ENCODE measurements around the gene MED22.
A peak's percentile ranks its signal among the peaks of the same experiment; 100 is the strongest.

MED22 gene

GRCh38 chr9:133375724-133376654, 28.1 kb upstream of the MED22 start, which contains the start of the genes STKLD1 and SURF4:
Gene STKLD1 (plus strand): TSS chr9:133376366. CDS start chr9:133376474, 108 bp downstream.
Gene SURF4 (minus strand): TSS chr9:133376060. CDS start chr9:133375969, 91 bp downstream.
- peak; percentile 98 for DNase-seq

DNA sequence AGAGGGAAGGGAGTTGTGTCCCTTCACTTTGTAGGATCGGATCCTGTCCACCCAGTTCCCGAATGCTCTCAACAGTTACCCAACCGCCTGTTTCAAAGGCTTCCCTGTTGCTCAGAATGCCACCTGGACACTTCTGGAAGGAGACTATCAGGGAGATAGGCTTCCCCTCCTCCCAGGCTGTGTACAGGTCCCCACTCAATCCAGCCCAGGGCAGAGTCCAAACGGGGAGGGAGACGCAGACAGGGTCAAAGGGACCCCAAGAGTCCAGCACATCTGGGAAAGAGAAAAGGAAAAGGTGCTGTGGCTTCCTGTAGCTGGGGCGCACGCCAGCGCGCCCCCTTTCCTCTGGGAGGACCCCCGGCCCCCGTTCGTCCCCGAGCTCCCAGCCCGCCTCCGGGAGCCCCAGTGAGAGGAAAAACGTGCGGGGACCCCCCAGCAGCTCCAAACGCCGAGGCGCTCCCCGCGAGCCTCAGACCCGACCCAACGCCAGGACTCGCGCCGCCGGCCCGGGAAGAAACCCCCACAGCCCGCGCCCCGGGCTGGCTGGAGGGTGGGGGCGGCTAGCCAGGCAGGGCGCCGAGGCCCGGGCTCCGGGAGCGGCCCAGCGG, 27.3 kb upstream of the MED22 start:
- DNase-seq, result peak; percentile 41

GRCh38 chr9:133374612-133375115, 26.7 kb upstream of the MED22 start:
- DNase-seq, result peak; percentile 72

- no peak for DNase-seq
Observed at GRCh38 chr9:133372144-133372543, 24.2 kb upstream of the MED22 start.

- DNase-seq, result peak; percentile 89
Observed at GRCh38 chr9:133371261-133371711, 23.4 kb upstream of the MED22 start.

- DNase-seq, result peak; percentile 72
Observed at GRCh38 chr9:133370685-133371084, 22.8 kb upstream of the MED22 start.

DNA sequence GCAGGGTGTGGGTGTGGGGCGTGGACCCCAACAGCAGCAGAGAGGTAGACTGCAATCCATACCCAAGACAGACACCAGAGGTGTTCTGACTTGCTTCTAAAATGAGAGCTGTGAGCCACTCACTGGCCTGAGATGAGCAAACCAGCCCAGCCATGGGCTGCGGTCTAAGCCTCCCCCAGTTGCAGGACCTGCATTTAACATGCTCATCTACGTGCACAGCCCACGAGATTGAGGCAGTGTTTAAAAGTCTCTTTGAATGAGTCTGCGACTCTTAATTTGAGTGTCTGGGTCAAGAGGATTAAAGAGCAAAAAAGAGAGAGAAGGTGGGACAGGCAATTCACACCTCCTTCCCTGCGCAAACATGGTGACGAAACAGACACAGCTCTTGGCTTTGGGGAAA, 22.0 kb upstream of the MED22 start:
- DNase-seq, result peak; percentile 63

DNA sequence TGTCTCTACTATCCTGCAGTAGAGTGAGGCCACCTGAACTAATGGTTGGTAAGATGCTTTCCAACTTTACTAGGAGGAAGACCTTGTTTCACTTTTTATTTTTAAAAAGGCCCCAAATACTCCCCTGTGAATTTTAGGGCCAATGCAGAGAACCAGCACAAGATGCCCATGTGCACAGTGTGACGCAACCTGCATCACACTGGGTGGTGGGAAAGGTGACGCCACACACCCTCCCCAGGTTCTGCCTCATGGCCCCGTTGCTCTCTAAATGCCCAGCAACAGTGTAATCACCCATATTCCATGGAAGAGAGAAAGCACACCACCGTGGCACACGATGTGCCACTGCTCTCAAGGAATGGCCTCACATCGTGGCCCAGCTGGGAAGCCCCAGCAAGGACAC, 21.5 kb upstream of the MED22 start:
- DNase-seq, result no peak

DNA sequence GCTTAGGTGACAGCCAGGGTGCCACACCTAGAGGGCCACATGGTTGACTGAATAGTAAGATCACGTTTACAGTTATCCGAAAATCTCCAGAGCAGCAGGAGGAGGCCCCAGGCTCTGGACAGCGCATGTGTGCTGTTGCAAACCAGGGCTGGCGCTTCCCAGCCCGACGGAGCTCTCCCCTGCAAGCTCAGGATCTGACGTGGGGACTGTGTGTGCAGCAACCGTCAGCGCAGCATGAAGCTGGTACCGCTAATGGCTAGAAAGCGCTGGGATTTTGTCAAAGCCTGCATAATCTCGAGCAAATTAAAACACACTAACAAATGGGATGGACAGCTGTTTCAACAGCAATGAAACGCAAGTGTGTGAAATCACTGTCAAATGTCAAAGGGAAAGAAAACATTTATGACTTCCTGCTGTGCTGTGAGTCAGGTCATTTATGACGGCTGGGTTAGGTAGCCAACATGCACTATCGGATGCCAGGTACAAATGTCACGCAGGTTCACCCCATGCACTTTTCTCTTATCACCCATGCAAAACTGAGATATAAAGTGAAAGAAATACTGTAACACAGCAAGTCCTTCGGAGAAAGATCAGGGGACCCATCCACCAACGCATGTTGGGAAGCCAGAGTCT, 20.4 kb upstream of the MED22 start:
- DNase-seq, result no peak

DNA sequence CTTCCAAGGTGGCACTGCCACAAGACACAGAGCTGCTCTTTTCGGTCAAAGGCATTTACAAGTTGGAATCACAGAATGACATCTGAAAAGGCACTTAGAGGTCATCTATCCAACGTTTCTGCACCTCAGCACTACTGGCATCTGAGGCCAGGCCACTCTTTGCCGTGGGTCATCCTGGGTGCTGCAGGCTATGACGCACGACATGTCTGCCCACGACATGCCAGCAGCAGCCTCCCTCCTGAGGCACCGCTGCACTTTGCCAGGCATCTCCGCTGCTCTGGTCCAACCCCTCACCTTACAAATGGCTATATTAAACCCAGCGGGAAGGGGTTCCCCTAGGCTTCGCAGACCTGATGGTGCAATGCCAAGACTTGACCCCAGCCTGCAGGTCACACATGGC, 19.8 kb upstream of the MED22 start:
- DNase-seq, result no peak

- no peak for DNase-seq
Observed at GRCh38 chr9:133367221-133367620, 19.3 kb upstream of the MED22 start.

DNA sequence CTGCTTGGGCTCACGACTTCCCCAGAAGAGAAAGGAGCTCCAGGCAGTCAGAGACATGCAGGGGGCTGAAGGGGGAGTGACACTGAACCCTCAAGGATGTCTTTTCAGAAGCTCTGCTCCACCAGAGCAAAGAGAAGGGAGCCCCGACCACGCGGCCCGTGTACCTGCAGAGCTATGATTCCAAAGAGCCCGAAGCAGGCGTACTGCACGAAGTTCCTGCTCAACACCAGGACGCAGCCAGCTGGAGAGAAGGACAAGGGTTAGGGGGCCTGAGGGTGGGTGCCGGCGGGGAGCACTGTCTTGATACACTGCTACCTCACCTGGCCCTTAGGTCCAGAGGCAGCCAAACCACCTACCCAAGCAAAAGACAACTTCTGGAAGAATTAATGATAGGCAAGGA, 18.5 kb upstream of the MED22 start:
- no peak for DNase-seq

GRCh38 chr9:133362359-133363044, 14.6 kb upstream of the MED22 start:
- DNase-seq, result no peak

- DNase-seq, result no peak
Observed at GRCh38 chr9:133361507-133362092, 13.7 kb upstream of the MED22 start.

DNA sequence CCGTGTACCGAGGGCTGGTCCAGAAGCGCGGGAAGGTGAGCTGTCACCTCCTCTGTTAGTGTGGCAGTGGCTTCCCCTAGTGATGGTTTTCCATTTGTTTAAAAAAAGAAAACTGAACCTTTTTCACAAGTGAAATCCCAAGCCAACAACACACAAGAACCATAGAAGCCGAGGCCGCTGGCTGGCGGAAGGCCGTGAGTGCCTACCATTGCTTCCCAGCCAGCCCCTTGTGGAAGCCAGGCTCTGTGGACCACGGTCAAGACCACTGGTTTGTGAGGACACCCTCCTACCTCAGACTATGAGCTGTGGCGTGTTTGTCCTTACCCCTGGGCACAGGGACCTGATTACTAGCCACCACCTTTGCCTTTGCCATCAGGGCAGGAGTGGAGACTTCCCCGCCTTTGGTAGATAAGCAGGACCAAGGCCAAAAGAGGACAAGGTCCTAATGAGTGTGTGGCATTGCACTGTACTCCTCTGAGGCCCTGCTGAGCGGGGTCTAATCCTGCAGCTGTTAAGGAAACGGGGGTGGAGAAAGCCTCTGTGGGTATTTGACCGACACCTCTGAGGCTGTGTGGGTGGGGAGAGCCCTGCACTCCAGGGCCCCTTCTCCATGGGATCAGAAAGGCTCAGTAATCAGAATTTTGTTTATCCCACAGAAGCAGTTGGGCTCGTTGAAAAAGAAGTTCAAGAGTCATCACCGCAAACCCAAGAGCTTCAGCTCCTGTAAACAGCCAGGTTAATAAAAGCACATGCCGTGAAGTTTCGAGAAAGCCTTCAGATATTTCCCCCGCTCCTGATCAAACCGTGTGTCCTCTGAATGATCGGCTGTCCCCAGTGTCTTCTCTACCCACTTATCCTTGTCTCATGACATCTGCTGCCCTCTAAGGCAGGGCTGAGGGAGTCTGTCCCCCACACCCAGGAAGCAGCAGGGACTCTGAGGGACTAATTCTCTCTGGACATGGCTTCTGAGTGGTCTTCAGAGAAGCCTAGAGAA, 12.8 kb upstream of the MED22 start:
- DNase-seq, result no peak

DNA sequence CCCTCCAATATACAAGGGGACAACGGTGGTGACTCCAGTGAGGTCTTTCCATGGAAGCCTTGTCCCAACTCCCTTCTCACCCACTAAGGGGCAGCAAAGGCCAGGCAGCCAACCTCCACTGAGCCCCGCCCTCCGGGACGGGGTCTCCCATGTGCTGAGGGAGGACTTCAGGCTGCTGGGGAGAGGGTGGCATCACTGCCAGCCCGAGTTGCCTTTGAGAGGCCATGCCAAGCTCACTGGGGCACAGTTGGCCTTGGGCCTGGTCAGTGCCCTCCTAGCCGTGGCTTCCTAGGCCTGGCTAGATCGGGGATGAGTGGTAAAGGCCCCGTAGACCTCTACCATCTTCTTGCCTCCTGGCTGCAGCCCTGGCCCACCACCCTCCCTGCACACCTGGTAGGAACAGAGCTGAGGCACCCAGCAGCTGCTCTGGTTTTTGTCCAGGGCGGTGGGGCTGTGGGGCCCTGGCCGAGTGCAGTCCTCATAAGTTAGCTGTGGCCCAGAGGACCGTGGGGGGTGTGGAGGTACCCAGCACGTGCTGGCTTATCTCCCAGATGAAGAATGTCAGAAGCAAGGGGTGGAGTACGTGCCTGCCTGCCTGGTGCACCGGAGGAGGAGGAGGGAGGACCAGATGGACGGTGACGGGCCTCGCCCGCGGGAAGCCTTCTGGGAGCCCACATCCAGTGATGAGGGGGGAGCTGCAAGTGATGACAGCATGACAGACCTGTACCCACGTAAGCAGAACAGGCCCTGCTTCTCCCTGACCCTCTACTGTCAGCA, 11.7 kb upstream of the MED22 start:
- no peak for DNase-seq

DNA sequence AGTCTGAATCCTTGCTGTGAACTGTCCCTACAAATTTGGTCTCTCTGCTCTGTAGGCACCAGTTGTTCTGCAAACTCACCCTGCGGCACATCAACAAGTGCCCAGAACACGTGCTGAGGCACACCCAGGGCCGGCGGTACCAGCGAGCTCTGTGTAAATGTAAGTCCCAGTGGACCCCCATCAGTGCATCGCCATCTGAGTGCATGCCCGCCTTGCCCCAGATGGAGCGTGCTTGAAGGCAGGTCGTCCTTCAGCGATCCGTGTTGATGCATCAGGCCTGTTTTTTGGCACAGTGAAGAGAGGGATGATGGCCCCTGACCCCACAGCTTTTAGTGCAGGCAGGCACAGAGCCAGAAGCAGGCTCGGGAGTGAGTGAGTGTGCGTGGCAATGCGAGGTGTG, 9.7 kb upstream of the MED22 start:
- DNase-seq, result no peak

GRCh38 chr9:133356391-133357091, 8.6 kb upstream of the MED22 start, which contains the start of the genes SURF1 and SURF2:
Gene SURF1 (minus strand): TSS chr9:133356487. CDS start chr9:133356453, 34 bp downstream.
Gene SURF2 (plus strand): TSS chr9:133356550. CDS start chr9:133356593, 43 bp downstream.
- peak; percentile 95 for DNase-seq

DNA sequence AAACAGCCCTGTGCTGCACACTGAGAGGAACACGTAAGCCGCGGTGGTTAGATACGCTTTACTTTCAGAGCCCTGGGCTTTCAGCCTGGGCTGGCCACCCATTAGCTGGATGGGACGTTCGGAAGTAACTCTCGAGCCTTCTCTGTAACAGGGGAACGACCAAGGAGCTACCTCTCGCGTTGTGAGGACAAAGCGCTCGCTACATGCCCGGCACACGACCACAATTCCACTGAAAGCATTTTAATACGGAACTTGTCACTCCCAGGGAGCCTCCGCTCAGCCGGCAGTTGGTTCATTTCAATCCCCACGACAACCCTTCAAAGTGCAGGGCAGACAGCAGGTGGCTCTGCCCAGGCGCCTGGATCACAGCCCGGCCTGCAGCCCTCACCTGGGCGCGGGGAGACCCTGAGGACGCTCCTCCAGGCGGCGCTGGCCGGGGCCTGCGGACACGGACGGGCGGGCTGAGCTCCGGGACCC, 8.0 kb upstream of the MED22 start:
- no peak for DNase-seq

Measured in activated CD4-positive, alpha-beta T cell treated with anti-CD3 and anti-CD28 coated beads, Interleukin-2, Interleukin-6, amounts not matched to agents 100 ng/mL and 50 ng/mL, durations not matched to agents 16 hours and 8 hours (primary cell).